GM12874 (cell line): Measurements from ENCODE around the gene NRXN2.

Experiments
- TF ChIP-seq, protein P1 (sequence below): IDR thresholded peaks from 2 replicates; pipeline ENCODE4 v1.5.1; 2011; ENCODE audit warnings: low read depth, mild to moderate bottlenecking, control low read depth, low read length, moderate library complexity; ENCODE audit not compliant: insufficient read depth

Gene NRXN2

DNA sequence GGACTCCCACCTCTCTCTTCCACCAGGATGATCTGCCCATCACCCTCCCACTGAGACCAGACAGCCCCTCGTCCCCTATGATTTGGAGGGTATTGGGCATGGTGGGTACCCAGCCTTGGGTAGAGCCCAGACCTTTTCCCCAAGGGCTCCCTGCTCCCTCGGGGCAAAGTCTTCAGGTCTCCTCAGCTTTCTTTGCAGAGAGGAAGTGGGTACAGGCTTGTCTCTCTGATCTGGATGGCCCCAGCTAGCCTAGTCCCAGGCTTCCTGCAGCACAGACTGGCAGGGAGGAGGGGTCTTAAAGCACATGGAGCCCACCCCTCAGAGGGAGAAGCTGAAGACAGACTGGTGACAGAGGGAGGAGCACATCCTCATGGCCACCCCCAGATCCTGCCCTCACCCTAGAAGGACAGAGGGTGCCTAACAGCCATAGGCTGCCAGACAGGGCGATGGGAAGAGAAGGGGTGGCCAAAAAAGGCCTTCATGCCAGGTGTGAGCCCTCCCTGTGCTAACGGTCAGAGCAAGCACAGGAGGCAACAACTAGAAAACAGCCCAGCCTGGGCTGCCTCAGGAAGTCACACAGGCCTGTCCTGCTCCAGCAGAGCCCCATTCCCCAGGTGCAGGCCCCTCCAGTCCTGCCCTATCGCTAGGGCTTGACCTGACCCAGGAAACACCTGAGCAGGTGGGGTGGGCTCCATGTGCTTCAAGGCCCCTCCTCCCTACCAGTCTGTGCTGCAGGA lies 101.5 kb downstream of the NRXN2 start:
- TF ChIP-seq, protein P1, sequence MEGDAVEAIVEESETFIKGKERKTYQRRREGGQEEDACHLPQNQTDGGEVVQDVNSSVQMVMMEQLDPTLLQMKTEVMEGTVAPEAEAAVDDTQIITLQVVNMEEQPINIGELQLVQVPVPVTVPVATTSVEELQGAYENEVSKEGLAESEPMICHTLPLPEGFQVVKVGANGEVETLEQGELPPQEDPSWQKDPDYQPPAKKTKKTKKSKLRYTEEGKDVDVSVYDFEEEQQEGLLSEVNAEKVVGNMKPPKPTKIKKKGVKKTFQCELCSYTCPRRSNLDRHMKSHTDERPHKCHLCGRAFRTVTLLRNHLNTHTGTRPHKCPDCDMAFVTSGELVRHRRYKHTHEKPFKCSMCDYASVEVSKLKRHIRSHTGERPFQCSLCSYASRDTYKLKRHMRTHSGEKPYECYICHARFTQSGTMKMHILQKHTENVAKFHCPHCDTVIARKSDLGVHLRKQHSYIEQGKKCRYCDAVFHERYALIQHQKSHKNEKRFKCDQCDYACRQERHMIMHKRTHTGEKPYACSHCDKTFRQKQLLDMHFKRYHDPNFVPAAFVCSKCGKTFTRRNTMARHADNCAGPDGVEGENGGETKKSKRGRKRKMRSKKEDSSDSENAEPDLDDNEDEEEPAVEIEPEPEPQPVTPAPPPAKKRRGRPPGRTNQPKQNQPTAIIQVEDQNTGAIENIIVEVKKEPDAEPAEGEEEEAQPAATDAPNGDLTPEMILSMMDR, result no peak

DNA sequence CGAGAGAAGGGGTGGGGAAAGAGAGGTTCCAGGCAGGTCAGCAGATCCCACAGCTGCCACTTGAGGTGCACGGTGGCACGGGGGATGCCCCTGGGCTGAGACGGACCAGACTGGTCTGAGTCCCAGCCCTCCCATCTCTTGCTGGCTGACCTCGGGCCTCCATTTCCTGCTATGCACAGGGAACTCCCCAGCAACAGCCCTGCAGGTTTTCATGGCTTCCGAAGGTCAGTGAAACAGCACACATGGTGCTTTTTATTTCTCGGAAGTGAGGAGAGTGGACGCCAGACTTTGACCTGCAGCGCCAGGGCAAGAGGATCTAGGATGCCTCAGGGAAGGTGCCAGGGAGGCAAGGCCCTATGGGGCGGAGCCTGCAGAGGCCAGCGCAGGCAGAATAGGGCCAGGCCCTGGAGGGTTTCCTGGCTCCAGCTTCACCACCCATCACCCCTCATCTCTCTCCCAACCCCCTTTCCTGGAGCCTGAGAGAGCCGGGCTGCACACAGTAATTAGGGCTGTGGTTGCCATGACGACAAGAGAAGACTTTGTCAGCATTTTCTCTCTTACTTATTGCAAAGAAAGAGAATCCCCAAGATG lies 102.5 kb downstream of the NRXN2 start:
- TF ChIP-seq, protein P1, result no peak

DNA sequence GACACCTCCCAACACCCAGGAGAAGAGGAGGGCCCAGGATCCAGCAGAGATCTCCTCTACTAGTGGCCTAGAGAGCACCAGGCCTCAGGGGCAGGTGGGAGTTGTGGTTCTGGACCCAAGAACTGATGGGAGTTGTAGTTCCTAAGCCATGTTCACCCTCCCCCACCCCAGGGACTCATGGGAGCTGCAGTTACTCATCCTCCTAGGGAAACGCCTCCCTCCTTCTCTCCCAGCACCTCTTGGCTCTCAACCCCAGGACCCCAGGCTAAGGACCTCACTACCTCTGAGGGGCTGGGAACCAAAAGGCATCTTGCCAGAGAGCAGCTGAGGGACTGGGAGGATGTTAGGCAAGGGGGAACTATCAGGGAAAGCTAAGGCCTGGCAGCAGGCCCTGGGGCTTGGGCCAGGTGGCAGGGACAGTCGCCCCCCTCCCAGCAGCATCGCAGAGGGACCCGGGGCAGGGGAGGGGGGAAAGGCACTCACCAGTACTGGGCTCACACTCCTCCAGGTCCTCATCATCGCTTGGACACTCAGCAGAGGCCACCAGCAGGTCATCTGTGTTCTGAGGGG lies 103.1 kb downstream of the NRXN2 start:
- TF ChIP-seq, protein P1, result no peak

DNA sequence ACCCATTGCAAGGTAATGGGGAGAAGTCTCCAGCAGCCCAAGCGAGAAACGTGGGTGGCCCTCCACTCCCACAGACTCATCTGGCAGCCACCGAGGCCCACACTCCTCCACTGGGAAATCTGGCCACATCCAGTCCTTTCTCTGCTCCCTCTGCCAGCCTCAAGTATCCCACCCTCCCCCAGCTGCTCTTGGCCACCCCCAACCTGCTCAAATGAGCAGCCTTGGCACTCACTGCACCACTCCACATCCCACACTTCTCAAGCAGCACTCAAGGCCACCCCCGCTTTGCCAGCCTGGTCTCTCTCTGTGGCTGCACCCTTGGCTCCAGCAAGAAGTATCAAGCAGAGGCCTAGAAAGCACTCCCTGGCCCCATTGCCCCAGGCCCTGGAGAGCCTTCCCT lies 103.8 kb downstream of the NRXN2 start:
- TF ChIP-seq, protein P1, result no peak

DNA sequence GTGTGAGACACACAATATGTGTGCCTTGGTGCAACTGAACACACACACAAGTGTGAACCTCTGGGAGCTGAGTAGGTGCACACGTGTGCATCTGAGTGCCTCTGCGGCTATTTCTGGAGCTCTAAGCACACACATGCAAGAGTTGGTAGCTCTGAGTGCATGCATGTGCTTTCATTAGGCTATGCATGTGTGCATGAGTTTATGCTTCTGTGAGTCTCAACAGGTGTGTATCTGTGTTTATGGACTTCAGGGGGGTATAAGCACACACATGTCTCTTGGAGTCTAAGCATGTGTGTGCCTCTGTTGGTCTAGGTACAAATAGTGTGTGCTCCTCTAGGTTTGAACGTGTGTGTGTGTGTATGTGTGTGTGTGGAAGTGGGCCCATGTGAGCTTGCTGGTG lies 106.2 kb downstream of the NRXN2 start:
- TF ChIP-seq, protein P1, result no peak

DNA sequence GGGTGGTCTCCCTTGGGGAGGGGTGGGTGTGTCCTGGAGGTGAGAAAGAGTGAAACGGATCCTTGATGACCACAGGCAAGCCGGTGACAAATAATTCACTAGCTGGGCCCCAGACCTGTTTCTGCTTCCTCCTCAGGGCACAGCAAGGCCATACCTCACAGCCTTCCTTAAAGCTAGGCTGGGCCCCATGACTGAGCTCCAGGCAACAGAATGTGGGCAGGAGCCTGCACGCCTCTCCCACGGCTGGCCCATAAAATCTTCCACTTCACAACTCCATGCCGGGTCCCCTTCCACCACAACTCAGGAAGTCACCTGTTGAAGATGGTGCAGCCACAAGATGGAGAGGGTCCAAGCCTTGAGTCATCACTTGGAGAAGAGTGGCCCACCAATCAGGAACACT lies 108.1 kb downstream of the NRXN2 start:
- TF ChIP-seq, protein P1, result no peak

DNA sequence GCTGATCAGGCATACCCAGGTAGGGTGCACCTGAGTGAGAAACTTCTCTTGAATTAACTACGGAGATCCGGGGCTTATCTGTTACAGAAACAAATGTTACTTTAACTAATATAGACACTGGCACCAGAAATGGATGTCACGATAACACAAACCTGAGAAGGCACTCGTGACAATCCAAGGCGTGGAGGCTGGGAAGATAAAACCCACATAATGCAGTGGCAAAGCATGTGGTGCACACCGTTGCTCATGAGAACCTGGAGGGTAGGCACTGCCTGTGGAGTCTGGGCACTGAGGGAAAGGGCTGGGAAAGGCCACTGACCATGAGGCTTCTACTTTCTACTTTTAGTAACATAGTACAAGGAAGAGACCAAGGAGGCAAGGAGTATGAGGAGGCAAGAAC lies 109.3 kb downstream of the NRXN2 start:
- TF ChIP-seq, protein P1, result no peak
